Hematopoietic multipotent progenitor cell treated with erythropoietin and hydrocortisone succinate and interleukin-3 and kit ligand, for 17 days (in vitro differentiated cells): ENCODE data around the gene ZNF143.
"Not testable (repeated sequence)": the region's sequence is repeated elsewhere in the genome, so short reads cannot be mapped to it uniquely, and the experiment has no call there.

Experiments
- DNase-seq: peaks from one replicate; pipeline ENCODE4 v3.0.0-alpha.2; 2015; ENCODE audit warnings: low spot score

ZNF143 gene

DNA sequence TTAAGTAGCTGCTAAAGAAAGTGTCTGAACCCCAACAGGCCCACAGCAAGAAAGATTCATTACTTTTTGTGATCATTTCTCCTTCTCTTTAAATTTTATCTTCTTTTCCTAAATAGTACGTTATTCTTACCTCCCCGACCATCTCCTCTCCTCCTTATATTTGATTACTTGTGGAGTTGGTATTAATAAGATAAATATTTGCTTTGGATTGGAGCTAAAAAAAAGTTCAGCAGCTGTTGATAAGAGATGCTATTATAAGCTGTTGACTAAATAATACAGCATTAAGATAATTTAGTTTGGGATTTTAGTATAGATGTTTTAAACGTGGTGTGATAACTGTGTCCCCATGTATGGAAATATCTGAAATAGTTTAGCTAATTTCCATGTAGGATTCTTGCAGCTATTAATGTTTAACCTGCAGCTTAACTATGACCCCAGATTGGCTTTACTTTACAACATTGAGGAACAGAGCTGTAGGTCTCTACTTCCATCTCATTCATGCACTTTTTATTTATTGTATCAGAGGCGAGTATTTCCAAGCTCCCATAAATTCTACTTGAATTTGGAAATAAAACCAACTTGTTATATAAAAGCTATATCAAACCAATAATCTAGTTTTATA lies 37.8 kb downstream of the ZNF143 start:
- DNase-seq = no peak

DNA sequence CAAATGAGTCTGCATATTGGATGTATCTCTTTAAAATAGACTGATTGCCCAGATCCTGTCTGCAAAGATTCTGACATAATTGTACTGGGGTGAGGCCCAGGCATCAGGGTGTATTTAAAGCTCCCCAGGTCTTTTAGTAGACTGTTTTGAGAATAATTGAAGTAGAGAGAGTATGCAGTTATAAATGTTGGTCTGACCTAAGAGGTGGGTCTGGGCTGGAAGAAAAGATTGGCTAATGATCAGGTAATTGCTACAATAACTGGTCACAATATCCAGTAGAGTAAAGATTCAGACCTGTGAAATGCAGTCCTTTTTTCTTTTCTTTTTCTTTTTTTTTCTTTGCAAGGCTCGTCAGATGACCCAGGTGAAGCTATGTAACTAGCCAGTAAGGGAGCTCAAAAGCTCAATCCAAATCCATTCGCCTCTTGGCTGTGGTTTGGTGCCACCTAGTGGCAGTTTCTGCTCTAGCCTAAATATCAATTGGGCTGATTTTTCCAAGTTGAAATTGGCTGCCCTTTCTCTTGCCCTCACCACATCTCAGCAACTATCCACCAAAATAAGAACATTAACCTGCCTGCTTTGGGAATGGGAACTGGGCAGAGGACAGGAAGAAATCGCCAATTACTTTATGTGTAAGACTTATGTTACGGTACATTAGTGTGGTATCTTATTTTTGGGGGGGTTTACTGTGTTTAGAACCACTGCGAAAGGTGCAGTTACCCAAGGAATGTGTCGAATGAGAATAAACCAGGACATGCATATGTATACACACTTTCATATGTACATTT lies 45.9 kb downstream of the ZNF143 start:
- DNase-seq = peak; percentile 87

GRCh38 chr11:9507277-9507580 lies 46.4 kb downstream of the ZNF143 start:
- no peak for DNase-seq

DNA sequence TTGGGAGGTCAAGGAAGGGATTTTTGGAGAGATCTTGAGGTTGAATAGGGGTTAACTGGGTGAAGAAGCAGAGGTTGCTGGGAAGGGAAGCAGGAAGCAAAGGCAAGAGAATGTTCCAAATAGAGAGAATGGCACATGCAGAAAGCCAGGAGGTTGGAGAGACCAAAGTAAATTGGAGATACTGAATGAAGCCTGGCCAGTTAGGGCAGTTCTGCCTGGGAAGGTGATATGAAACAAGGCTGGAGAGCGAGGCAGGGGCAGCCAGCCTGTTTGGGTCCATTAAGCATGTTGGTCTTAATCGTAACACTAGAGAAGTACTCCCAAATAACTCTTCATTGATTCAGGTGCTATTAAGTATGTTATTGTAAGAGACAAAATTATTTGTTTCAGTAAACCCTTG lies 48.2 kb downstream of the ZNF143 start:
- no peak for DNase-seq

DNA sequence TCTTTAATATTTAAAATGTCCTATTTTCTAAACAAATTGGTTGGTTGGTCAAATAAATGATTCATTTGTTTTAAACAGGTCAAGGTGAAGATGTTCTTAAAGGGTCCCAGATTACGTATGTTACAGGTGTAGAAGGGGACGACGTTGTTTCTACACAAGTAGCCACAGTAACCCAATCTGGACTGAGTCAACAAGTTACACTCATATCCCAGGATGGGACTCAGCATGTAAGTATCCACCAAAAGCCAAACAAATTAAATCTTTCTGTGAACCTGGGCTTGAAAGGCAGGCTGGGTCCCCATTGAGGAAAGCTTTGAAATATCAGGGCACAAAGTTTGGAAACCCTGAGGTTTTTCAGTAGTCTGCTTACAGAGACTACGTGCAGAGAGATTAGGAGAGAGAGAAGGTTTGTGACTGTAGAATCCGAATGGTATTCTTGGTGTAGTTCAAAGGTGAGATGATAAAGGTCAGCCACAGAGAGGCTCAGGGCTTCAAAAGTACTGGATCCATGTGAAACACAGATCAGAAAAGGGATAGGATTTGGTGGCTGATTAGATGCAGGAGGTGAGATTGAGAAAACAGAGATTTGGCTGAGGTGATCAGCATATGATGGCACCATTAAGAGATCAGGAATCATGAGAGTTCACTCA lies 51.7 kb downstream of the ZNF143 start:
- DNase-seq = no peak

DNA sequence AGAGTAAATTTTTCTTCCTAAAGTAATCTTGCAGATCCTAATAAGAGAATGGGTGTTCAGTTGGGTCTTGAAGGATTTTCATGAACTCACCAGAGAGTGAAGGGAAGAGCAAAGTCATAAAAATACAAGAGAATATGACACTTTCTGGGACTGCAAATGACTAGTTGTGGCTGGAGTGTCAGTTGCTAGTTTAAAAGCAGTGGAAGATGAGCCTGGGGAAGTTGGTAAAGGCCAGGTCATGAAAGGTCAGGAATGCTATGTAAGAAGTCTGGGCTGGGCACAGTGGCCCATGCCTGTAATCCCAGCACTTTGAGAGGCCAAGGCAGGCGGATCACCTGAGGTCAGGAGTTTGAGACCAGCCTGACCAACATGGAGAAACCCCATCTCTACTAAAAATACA lies 53.8 kb downstream of the ZNF143 start:
- not testable (repeated sequence) for DNase-seq

DNA sequence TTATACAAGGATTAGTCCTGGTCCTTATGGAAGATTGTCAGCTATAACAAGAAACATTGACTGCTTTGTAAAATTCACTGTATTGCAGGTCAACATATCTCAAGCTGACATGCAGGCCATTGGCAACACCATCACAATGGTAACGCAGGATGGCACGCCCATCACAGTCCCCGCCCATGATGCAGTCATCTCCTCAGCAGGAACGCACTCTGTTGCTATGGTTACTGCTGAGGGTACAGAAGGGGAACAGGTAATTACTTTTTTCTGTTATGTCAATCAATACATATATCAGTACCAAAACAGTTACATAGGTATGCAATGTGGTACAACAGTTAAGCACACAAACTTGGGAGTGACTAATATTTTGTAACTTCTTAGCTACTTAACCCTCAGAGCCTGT lies 55.3 kb downstream of the ZNF143 start:
- DNase-seq = no peak

- no peak for DNase-seq
Observed at GRCh38 chr11:9518835-9519410, 58.1 kb downstream of the ZNF143 start.

DNA sequence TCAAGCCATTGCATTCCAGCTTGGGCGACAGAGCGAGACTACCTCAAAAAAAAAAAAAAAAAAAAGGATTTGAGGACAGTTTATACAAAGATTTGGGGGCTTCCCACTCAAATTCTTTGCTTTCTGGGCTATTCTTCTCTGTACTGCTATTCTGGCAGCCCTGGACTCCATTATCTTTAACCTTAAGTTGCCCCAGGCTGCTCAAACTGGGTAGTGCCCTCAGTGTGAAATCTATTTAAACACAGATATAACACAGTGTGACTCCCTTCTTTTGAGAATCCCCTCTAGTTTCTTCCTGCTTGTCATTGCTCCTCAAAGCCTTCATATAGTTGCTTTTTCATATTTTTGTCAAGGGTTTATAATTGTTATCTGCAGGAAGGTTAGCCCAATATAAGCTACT lies 63.2 kb downstream of the ZNF143 start:
- no peak for DNase-seq

DNA sequence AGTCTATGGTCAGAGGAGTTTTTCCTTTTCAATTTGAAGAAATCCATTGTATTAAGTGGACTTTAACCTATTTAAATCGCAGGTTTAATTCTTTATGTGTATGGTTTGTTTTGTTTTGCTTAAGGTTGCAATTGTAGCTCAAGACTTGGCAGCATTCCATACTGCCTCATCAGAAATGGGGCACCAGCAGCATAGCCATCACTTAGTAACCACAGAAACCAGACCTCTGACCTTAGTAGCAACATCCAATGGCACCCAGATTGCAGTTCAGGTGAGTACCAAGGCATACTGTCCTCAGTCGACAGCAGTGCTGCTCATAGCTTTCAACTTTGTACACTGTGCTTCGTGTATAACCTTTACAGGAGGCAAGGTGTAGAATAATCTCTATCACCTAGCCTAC lies 64.3 kb downstream of the ZNF143 start:
- no peak for DNase-seq

GRCh38 chr11:9527481-9528135 lies 66.8 kb downstream of the ZNF143 start:
- no peak for DNase-seq

DNA sequence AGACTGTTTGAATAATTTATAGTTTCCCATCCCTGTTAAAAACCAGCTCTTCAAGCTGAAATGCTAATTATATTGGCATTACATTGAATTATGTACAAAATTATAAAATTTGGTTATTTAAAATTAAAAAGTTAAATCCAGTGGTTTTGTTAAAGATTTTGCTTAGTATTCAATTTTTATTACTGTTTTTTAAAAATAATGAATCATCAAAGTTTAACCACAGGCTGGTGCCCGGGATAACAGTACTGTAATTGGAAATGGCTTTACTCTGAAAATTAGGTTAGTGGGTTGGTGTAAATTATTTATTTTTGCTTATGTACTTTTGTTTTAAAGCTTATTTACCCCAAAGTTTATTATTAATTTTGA lies 67.3 kb downstream of the ZNF143 start:
- no peak for DNase-seq

DNA sequence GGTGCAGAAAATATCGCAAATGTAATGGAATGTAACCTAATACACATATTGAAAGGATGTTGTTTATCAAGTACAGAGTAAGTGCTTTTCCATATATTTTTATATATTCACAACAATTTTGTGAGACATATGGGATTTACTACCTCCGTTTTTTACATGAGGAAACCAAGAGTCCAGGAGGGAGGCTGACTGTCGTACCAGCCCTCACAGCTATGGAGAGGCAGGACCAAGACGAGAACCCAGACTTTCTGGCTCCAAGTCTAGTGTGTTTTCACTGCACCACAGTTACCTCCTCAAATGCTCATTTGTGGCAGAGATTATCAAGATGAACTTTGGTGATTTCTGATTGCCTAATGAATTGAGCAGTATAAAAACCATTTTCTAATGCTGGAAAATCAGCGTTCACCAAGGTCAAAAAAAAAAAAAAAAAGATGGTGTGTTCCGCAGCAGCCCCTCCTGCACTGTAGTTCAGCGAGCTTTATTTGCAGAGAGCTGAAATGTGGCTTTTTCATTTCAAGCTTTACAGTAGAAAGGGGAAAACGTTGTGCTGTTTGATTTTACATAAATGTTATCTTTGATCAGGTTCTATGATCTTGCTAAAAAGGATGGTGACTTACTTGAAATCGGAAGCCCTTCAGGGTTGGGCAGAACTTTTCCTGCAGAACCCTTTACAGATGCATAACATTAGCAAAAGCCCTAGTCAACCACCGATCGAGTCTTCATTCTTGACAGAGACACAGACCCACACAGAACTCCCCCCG lies 67.9 kb downstream of the ZNF143 start:
- DNase-seq = no peak

DNA sequence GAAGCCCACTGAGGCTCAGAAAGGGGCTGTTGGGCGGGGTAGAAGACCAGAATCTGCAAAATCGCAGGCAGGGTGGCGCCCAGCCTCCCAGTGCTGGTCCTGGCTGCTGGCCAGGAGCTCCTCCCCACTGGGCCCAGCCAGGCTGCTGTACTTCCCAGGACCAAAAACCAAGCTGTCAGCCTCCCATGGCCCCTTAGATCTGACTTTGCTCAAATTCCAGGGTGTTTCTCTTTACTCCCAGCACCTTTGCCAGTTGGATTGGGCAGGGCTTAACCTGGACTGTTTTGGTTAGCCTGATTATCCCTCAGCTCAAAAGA lies 68.5 kb downstream of the ZNF143 start:
- peak; percentile 78 for DNase-seq

GRCh38 chr11:9530020-9530621 lies 69.3 kb downstream of the ZNF143 start:
- no peak for DNase-seq

- no peak for DNase-seq
Observed at GRCh38 chr11:9530901-9531625, 70.3 kb downstream of the ZNF143 start.

DNA sequence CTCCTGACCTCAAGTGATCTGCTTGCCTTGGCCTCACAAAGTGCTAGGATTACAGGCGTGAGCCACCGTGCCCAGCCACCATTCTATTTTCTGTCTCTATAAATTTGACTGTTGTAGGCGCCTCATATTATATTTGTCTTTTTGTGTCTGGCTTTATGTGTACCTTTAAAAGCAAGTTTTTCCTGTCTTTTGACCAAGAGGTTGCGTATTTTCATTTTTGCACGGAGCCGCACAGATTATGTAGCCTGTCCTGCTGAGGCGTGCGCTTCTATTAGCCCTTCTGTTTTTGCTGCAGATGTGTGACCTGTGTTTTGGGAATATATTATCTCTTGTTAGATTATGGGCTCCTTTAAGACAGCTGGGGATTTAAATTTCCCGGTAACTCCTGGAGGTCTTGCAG lies 72.2 kb downstream of the ZNF143 start:
- DNase-seq = no peak

GRCh38 chr11:9533736-9534473 lies 73.1 kb downstream of the ZNF143 start:
- DNase-seq = no peak

- peak; percentile 81 for DNase-seq
Observed at GRCh38 chr11:9535189-9535781, 74.5 kb downstream of the ZNF143 start.

DNA sequence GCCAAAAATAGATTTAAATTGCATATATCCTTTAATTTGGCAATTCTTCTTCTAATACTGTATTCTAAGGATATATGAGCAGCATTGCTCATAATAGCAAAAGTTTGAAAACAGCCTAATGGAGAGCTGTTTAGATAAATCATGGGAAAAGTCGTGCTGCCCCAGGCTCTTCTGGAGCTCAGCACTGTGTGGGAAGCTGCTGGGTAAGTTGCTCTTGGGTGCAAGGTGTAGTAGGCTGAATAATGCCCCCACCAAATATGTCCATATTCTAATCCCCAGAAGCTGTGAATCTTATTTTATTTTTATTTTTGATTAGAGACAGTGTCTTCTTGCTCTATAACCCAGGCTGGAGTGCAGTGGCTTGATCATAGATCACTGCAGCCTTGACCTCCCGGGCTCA lies 77.7 kb downstream of the ZNF143 start:
- DNase-seq = no peak
